Measurements from ENCODE around the gene GP9.

Gene GP9

DNA sequence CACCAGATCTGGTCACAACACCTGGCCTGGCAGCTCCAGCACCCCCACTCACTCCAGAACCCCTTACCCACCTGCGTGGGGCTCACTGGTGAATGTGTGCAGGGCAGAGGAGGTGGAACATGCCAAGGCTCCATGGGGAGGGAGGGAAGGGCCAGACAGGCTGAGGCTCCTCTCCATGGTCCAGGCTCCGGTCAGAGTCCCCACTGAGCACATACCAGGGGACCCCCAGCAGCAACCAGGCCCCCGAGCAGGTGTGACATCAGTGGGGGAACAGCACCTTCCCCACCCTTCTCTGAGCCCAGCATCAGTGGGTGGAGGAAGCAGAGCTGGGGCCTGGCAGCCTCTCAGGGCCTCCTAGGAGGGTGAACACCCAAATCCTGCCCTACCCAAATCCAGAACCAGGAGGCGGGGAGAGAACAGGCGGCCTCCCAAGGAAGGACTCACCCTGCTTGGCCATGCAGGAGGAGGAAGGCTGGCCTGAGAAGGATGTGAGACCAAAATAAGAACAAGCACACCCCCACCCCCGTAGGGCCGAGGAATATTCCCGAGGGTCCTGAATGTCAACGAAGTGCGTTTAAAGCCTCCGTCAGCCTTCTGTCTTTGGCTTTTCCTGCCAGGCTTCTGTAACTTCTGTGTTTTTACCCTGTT is 1.1 kb upstream of the GP9 start:
- no peak for ATAC-seq
- TF ChIP-seq, protein P1, sequence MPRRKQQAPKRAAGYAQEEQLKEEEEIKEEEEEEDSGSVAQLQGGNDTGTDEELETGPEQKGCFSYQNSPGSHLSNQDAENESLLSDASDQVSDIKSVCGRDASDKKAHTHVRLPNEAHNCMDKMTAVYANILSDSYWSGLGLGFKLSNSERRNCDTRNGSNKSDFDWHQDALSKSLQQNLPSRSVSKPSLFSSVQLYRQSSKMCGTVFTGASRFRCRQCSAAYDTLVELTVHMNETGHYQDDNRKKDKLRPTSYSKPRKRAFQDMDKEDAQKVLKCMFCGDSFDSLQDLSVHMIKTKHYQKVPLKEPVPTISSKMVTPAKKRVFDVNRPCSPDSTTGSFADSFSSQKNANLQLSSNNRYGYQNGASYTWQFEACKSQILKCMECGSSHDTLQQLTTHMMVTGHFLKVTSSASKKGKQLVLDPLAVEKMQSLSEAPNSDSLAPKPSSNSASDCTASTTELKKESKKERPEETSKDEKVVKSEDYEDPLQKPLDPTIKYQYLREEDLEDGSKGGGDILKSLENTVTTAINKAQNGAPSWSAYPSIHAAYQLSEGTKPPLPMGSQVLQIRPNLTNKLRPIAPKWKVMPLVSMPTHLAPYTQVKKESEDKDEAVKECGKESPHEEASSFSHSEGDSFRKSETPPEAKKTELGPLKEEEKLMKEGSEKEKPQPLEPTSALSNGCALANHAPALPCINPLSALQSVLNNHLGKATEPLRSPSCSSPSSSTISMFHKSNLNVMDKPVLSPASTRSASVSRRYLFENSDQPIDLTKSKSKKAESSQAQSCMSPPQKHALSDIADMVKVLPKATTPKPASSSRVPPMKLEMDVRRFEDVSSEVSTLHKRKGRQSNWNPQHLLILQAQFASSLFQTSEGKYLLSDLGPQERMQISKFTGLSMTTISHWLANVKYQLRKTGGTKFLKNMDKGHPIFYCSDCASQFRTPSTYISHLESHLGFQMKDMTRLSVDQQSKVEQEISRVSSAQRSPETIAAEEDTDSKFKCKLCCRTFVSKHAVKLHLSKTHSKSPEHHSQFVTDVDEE (CRISPR knock-in tag; IDR thresholded peaks at IDR 0.05): no peak
- TF ChIP-seq ZNF70 (CRISPR knock-in tag; IDR thresholded peaks at IDR 0.05) (no peak), ZNF565 (CRISPR knock-in tag; conservative IDR thresholded peaks at IDR 0.05; ENCODE audit: low read depth) (no peak), CSDC2 (CRISPR knock-in tag; IDR thresholded peaks at IDR 0.05) (no peak)

DNA sequence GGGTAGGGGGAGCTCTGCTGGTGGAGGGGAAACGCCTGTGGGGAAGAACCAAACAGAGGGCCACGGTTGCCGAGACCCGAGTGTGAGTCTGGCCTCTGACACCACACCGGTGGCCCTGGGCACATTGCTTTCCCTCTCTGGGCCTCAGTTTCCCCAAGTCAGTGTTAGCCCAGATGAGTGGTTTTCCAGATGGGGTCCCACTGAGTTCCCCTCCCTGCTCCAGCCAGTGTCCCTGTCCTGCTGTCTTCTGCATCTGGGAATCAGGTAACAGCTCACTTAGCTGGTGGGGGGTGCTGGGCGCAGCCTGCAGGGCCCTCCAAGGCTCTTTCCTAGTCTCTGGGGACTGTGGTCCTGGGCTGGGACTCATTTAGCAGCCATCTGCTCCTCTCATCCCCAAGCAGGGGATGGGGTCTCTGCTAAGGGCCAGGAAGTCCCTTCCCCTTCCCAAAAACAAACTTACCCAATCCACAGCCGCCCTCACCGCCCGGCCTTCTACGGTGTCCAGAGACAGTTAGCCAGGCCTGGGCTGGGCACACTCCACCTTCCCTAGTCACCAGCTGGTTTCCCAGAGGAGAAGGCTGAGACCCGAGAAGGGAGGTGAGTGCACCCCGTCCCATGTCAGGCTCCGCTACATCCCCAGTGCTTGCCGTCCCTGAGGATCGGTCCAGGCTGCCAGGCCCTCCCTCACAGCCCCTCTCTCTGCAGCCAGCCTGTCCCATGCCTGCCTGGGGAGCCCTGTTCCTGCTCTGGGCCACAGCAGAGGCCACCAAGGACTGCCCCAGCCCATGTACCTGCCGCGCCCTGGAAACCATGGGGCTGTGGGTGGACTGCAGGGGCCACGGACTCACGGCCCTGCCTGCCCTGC is 676 bp downstream of the GP9 start:
- TF ChIP-seq, protein P2, sequence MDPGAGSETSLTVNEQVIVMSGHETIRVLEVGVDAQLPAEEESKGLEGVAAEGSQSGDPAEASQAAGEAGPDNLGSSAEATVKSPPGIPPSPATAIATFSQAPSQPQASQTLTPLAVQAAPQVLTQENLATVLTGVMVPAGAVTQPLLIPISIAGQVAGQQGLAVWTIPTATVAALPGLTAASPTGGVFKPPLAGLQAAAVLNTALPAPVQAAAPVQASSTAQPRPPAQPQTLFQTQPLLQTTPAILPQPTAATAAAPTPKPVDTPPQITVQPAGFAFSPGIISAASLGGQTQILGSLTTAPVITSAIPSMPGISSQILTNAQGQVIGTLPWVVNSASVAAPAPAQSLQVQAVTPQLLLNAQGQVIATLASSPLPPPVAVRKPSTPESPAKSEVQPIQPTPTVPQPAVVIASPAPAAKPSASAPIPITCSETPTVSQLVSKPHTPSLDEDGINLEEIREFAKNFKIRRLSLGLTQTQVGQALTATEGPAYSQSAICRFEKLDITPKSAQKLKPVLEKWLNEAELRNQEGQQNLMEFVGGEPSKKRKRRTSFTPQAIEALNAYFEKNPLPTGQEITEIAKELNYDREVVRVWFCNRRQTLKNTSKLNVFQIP (CRISPR knock-in tag; IDR thresholded peaks at IDR 0.05; ENCODE audit: borderline replicate concordance, low read depth): no peak
- TF ChIP-seq GLIS3 (CRISPR knock-in tag; IDR thresholded peaks at IDR 0.05) (no peak), TOX (CRISPR knock-in tag; IDR thresholded peaks at IDR 0.05; ENCODE audit: borderline replicate concordance) (no peak), CSDC2 (CRISPR knock-in tag; IDR thresholded peaks at IDR 0.05) (no peak), SNAI2 (CRISPR knock-in tag; IDR thresholded peaks at IDR 0.05) (no peak), TCF4 (CRISPR knock-in tag; IDR thresholded peaks at IDR 0.05; ENCODE audit: borderline replicate concordance) (no peak), ZFP3 (CRISPR knock-in tag; IDR thresholded peaks at IDR 0.05) (no peak)
- TF ChIP-seq, protein P1 (CRISPR knock-in tag; IDR thresholded peaks at IDR 0.05): no peak
- TF ChIP-seq, protein P3, sequence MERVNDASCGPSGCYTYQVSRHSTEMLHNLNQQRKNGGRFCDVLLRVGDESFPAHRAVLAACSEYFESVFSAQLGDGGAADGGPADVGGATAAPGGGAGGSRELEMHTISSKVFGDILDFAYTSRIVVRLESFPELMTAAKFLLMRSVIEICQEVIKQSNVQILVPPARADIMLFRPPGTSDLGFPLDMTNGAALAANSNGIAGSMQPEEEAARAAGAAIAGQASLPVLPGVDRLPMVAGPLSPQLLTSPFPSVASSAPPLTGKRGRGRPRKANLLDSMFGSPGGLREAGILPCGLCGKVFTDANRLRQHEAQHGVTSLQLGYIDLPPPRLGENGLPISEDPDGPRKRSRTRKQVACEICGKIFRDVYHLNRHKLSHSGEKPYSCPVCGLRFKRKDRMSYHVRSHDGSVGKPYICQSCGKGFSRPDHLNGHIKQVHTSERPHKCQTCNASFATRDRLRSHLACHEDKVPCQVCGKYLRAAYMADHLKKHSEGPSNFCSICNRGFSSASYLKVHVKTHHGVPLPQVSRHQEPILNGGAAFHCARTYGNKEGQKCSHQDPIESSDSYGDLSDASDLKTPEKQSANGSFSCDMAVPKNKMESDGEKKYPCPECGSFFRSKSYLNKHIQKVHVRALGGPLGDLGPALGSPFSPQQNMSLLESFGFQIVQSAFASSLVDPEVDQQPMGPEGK (CRISPR knock-in tag; IDR thresholded peaks at IDR 0.05; ENCODE audit: borderline replicate concordance): no peak
- ATAC-seq: no peak

DNA sequence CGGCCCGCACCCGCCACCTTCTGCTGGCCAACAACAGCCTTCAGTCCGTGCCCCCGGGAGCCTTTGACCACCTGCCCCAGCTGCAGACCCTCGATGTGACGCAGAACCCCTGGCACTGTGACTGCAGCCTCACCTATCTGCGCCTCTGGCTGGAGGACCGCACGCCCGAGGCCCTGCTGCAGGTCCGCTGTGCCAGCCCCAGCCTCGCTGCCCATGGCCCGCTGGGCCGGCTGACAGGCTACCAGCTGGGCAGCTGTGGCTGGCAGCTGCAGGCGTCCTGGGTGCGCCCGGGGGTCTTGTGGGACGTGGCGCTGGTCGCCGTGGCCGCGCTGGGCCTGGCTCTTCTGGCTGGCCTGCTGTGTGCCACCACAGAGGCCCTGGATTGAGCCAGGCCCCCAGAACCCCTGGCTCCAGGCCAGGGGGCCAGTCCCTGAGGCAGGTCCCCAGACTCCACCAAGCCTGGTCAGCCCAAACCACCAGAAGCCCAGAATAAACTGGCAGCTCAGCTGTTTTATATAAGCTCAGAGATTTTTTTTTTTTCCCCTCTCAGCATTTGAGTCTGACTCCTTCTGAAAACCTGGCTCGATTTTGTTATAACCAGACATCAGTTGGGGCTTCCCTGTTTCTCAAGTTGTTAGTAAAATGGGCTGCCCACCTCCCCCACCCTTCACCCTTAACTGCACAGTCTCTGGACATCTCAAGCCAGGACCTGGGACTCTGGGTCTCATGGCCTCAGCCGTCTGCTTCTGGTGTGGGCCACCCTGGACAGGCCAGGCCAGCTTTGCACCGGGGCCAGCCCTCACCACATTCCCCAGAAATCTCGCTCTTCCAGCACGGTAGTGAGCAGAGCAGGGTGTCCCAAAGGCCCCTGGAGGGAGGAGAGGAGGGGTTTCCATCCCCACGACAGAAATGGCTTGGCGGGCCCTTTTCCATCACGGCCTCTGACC is 1.6 kb downstream of the GP9 start:
- ATAC-seq: no peak
- TF ChIP-seq BACH2 (CRISPR knock-in tag; IDR thresholded peaks at IDR 0.05; ENCODE audit: borderline replicate concordance) (no peak), ZNF70 (CRISPR knock-in tag; IDR thresholded peaks at IDR 0.05) (no peak), ISL1 (CRISPR knock-in tag; IDR thresholded peaks at IDR 0.05) (no peak), ZFP30 (CRISPR knock-in tag; IDR thresholded peaks at IDR 0.05) (no peak), TCF4 (CRISPR knock-in tag; IDR thresholded peaks at IDR 0.05; ENCODE audit: borderline replicate concordance) (no peak), ZNF565 (CRISPR knock-in tag; conservative IDR thresholded peaks at IDR 0.05; ENCODE audit: low read depth) (no peak), OSR1 (CRISPR knock-in tag; IDR thresholded peaks at IDR 0.05) (no peak)

Measured in SK-N-SH treated with all-trans-retinoic acid at 6 μM for 48 hours (cell line).